ENCODE results near the gene LETM1.

DNA sequence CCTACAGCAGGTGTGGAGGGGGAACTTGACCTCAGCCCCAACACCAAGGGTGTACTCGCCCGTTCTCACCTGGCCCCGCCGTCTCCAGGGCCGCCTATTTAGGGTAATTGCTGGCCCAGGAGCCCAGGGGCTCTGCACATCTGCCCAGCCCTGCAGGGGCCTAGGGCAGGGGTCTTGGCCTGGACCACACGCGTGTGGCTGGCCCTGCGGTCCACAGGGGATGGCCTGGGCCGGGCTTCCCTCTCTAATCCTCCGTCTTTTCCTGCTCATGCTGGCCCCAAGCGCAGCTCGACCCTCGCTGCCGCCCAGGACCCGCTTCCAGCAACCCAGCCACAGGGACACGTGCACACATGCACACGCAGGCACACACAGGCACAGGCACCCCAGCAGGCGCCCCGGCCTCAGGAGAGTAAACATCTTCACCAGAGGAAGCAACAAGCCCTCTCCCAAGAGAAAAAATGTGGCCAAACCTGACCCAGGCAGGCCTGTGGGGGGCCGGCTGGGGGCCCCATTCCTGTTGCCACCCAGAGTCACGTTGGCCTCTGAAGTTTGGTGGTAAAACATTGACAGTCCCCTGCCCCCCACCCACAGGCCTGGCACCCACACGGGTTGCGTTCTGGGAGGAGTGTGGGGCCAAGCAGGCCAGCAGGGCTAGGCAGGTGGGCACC is 87.5 kb downstream of the LETM1 start:
- TF ChIP-seq POLR2AphosphoS5 (IDR thresholded peaks at IDR 0.05; ENCODE audit: low read depth, low read length) (no peak), TAF1 (IDR thresholded peaks at IDR 0.05; ENCODE audit: borderline replicate concordance, insufficient read depth, low read length) (no peak)

Data from PFSK-1 (cell line).